ENCODE measurements around the gene EGFR.

EGFR gene

DNA sequence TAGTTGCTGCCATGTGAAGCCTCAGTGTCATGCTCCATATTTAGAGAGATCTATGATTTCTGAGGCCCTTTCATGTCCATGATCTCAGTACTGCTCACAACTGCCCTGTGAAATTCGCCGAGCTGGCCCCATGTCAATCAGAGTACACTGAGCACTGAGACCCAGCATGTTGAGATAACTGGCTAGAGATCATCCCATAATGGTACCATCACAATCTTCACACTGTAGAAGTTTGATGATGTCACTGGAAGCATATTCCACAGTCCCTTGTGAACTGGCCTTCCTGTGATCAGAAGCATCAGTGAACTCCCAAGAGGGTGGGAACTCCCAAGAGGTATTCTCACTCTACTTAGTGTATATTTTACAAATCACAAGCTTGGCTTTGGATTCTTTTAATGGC lies 116.0 kb downstream of the EGFR start:
- DNase-seq (ENCODE audit: low spot score), result no peak
- no peak overlapping the region for H3K4me3 ChIP-seq
- H3K27ac ChIP-seq, result peak overlapping the region in 1 of 2 donors; percentile 87
- TF ChIP-seq CTCF (IDR thresholded peaks at IDR 0.05), result no peak

DNA sequence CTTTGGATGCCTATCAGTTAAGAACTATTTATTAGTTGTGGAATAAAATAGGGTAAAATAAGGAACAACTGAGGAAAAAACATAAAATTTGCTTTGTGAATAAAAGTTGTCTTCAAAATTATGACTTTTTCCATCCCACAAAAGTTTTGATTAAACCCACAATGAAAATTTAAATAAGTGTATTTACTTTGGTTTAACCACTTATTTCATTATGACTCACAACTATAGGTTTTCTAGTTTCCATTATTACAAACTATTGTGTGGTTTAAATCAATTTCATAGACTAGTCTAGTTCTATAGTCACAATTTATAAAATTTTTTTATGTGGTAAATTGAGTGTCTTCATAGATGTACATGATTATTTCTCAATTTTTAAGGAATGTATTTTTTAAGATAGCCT lies 116.6 kb downstream of the EGFR start:
- H3K4me3 ChIP-seq, result no peak overlapping the region
- DNase-seq (ENCODE audit: low spot score), result no peak
- H3K27ac ChIP-seq, result no peak overlapping the region
- no peak for TF ChIP-seq CTCF (IDR thresholded peaks at IDR 0.05)

DNA sequence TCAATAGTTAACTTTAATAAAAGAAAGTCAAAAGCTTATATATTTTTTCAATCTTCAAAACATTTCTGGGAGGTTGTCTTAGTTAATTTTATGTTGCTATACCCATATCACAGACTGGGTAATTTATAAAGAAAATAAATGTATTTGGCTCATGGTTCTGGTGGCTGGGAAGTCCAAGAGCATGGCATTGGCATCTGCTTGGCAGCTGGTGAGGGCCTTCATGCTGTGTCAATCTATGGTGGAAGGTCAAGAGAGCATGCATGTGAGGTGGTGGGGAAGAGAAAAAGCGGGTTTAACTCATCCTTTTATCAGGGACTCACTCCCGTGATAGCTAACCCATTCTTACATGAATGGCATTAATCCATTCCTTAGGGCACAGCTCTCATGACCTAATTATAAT lies 119.8 kb downstream of the EGFR start:
- no peak for DNase-seq (ENCODE audit: low spot score)
- no peak for TF ChIP-seq CTCF (IDR thresholded peaks at IDR 0.05)
- Histone ChIP-seq H3K27ac (no peak overlapping the region), H3K4me3 (no peak overlapping the region)

- no peak for TF ChIP-seq CTCF (IDR thresholded peaks at IDR 0.05)
- Histone ChIP-seq H3K4me3 (no peak overlapping the region), H3K27ac (peak overlapping the region in 1 of 2 donors; percentile 17)
- no peak for DNase-seq (ENCODE audit: low spot score)
These were observed 121.6 kb downstream of the EGFR start for GRCh38 chr7:55140221-55140940.

DNA sequence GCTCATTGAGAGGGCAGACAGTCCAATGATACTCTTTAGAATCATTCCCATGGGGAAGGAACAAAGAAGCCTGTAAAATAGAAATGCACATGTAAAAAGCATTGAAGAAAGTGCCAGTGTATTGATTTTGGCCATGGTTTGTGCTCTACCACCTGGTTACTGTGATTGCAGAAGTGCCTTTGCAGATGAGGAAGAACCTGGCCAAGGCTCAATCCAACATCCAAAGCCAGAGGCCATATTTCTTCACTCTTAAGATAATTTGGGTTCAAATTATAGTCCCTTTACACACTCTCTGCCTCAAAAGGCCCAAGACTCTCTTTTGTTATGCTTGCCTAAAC lies 122.1 kb downstream of the EGFR start:
- Histone ChIP-seq H3K4me3 (no peak overlapping the region), H3K27ac (no peak overlapping the region)
- DNase-seq (ENCODE audit: low spot score), result no peak
- no peak for TF ChIP-seq CTCF (IDR thresholded peaks at IDR 0.05)

GRCh38 chr7:55142919-55143600 lies 124.2 kb downstream of the EGFR start:
- TF ChIP-seq CTCF (IDR thresholded peaks at IDR 0.05), result no peak
- H3K4me3 ChIP-seq, result no peak overlapping the region
- no peak overlapping the region for H3K27ac ChIP-seq
- DNase-seq (ENCODE audit: low spot score), result no peak

All from coronary artery (tissue), 2 donors.